GM12891 (cell line): ENCODE measurements around the gene VCL.

Source experiments
- DNase-seq: peaks from one replicate; pipeline ENCODE4 v3.0.0; 2011; ENCODE audit warnings: low spot score; ENCODE audit not compliant: insufficient read length
- FAIRE-seq: peaks from 2 replicates; lab custom pipeline; 2011; peaks lifted over from hg19 to GRCh38; lab: Jason Lieb, UNC
- PAX5 ChIP-seq: IDR thresholded peaks from 2 replicates; pipeline ENCODE4 v1.6.1; 2011; ENCODE audit warnings: low read length, moderate library complexity, mild to moderate bottlenecking; ENCODE audit not compliant: insufficient read depth, severe bottlenecking
- POLR2A ChIP-seq: IDR thresholded peaks from 2 replicates; pipeline ENCODE4 v1.6.1; 2011; ENCODE audit warnings: low read depth, low read length, control low read depth
- POLR2AphosphoS5 ChIP-seq: IDR thresholded peaks from 2 replicates; pipeline ENCODE4 v1.6.1; 2011; ENCODE audit warnings: low read depth, low read length, control low read depth
- POU2F2 ChIP-seq: IDR thresholded peaks from 2 replicates; pipeline ENCODE4 v1.6.1; 2011; ENCODE audit warnings: low read depth, mild to moderate bottlenecking, control low read depth, low read length, moderate library complexity
- SPI1 ChIP-seq: IDR thresholded peaks from 2 replicates; pipeline ENCODE4 v1.6.1; 2011; ENCODE audit warnings: low read depth, low read length, control low read depth
- TAF1 ChIP-seq: IDR thresholded peaks from 2 replicates; pipeline ENCODE4 v1.6.1; 2011; ENCODE audit warnings: low read depth, low read length, control low read depth

The VCL gene

DNA sequence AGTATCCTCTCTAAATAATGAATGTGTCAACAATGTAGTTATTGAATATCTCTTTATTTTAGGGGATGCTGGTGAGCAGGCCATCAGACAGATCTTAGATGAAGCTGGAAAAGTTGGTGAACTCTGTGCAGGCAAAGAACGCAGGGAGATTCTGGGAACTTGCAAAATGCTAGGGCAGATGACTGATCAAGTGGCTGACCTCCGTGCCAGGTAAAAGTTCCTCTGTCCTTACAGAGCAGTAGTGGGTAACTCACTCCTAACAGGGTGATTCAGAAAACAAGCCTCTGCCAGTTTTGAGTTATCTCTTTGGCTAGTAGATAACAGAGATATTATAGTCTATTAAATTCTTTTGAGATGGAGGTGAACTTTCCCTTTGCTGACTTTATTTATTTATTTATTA is 85.4 kb downstream of the VCL start:
- no peak for FAIRE-seq
- no peak for TF ChIP-seq POLR2AphosphoS5
- TF ChIP-seq SPI1, result no peak
- TF ChIP-seq POU2F2, result no peak
- no peak for TF ChIP-seq TAF1
- no peak for TF ChIP-seq PAX5
- no peak for TF ChIP-seq POLR2A

DNA sequence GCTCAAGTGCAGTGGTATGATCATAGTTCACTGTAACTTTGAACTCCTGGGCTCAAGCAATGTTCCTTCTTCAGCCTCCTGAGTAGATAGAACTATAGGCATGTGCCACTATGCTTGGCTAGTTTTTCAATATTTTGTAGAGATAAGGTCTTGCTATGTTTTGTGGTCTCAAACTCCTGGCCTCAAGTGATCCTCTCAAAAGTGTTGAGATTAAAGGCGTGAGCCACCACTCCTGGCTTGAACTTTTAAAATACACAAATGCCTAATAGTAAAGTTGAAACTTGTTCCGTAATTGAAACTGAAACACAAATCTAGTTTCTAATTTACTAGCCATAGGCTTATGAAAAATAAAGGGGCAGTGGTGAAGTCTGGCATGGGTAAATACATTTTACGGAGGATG is 87.0 kb downstream of the VCL start:
- peak; percentile 58 for FAIRE-seq

More for the DNA sequence above, 85.4 kb downstream of the VCL start:
- DNase-seq, result no peak

DNA sequence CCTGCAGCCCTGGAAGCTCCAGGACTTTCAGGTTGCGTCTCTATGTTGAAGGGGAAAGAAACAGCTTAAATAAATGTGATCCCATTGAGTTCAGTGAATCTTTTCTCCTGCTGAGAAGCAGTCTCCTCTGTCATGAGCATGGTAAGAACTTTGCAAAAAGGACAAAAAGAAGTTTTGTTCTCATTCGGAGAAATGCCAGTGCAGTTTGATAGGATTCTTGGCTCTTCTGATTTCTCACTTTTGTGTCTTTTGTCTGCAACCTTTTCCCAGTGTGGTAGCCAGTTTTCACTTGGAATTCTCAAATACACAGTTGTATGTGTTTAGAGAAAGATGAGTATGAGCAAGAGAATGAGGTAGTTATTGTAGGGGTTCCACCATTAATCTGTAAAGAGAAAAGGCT is 88.4 kb downstream of the VCL start:
- DNase-seq (no peak), FAIRE-seq (no peak)
- TF ChIP-seq POLR2AphosphoS5, result no peak
- TF ChIP-seq SPI1, result no peak
- TF ChIP-seq PAX5, result no peak
- TF ChIP-seq TAF1, result no peak
- no peak for TF ChIP-seq POU2F2
- TF ChIP-seq POLR2A, result no peak

More for the DNA sequence above, 87.0 kb downstream of the VCL start:
- TF ChIP-seq POLR2AphosphoS5, result no peak
- no peak for TF ChIP-seq TAF1
- TF ChIP-seq PAX5, result no peak
- no peak for TF ChIP-seq SPI1
- TF ChIP-seq POU2F2, result no peak
- no peak for TF ChIP-seq POLR2A
- no peak for DNase-seq

DNA sequence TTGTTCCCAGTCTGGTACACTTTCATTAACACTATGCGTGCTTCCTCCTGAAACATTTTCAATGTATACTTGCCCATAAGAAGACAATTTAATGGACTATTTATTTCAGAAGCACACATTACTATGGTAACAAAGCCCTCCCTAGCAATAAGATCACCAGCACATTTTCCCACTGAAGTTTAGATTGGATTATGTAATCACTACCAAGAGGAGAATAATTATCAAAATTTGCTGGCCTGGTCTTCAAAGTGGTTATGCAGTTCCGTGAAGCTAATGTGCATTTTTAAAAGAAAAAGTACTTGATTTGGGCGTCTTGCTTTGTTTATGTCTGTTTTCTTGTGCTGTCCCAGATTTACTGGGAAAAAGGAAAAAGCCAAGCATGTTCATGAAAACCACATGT is 90.8 kb downstream of the VCL start:
- no peak for FAIRE-seq
- no peak for TF ChIP-seq SPI1
- no peak for TF ChIP-seq POLR2A
- TF ChIP-seq TAF1, result no peak
- no peak for TF ChIP-seq POLR2AphosphoS5
- TF ChIP-seq PAX5, result no peak
- no peak for TF ChIP-seq POU2F2
- no peak for DNase-seq

DNA sequence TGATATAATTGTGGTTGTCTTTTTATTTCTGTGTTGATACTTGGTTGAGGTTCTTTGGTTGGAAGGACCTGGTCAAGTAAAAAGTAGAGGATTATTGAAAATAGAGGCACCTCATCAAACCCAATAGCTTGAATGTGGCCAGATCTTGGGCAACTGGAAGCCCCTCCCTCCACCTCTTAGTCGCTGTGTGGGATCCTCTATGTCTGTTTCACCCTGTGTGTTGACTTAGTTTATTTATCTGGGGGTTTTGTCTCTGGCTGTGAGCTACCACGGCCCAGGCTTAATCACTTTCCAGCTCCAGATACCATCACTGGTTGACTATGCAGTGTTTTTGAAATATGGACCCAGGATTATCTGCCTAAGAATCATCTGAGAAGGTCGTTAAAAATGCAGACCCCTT is 94.5 kb downstream of the VCL start:
- FAIRE-seq, result no peak
- no peak for TF ChIP-seq PAX5
- no peak for TF ChIP-seq SPI1
- TF ChIP-seq POLR2A, result no peak
- no peak for TF ChIP-seq POLR2AphosphoS5
- TF ChIP-seq TAF1, result no peak
- no peak for TF ChIP-seq POU2F2
- DNase-seq, result no peak

DNA sequence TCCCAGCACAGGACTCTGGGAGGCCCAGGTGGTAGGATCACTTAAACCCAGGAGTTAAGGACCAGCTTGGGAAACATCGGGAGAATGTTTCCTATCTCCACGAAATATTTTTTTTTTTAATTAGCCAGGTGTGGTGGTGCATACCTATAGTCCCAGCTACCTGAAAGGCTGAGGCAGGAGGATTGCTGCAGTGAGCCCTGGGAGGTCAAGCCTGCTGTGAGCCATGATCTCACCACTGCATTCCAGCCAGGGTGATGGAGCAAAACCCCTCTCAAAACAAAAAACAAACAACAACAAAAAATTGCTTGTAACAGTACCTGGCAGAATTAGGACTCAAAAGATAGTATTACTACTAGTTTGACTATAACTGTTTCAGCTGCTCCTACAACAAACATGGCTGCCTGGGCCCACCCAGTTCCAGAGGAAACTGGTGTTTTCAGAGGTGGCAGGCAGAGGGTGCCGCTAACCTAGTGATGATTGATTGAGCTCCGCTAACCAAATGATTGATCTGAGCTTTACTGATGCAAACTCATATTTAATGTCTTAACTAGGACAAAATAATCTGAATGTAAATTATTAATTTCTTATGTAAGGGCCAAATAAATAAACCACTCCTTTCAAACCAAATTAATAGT is 95.7 kb downstream of the VCL start:
- FAIRE-seq (no peak), DNase-seq (no peak)
- TF ChIP-seq POU2F2 (no peak), PAX5 (no peak), POLR2AphosphoS5 (no peak), SPI1 (no peak), TAF1 (no peak), POLR2A (no peak)

DNA sequence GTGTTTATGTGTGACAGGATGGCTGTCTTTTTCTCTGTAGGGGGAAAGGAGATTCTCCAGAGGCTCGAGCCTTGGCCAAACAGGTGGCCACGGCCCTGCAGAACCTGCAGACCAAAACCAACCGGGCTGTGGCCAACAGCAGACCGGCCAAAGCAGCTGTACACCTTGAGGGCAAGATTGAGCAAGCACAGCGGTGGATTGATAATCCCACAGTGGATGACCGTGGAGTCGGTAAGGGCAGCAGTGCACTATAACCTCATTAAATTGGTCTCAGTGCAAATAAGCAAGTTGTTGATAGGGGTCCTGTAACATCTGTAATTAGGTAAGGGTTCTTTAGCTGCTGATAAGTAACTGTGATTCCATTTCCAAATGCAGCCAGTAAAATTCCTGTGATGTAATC is 96.3 kb downstream of the VCL start:
- no peak for TF ChIP-seq POLR2A
- no peak for TF ChIP-seq POU2F2
- TF ChIP-seq TAF1, result no peak
- TF ChIP-seq PAX5, result no peak
- no peak for TF ChIP-seq SPI1
- no peak for TF ChIP-seq POLR2AphosphoS5
- no peak for FAIRE-seq
- DNase-seq, result no peak

DNA sequence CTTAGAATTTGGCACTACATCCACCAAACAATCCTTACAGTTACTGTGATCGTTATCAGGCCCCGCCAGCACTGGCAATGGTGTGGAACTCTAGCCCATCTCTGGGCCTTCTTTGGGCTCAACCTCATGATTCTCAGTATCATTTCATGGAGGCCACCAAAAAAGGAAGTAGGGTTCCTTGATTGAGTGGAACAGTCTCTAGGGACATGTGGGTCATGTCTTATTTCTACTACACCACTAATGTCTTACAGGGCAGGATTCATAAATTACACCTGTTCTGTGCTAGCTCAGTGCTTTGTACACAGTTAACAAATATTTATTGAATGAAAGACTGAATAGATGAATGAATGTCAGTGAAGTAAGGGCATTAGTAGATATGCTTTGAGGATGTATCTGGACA is 98.9 kb downstream of the VCL start:
- peak; percentile 33 for DNase-seq
- peak; percentile 83 for TF ChIP-seq SPI1
- TF ChIP-seq POLR2AphosphoS5, result no peak
- no peak for TF ChIP-seq POLR2A
- peak; percentile 69 for FAIRE-seq

DNA sequence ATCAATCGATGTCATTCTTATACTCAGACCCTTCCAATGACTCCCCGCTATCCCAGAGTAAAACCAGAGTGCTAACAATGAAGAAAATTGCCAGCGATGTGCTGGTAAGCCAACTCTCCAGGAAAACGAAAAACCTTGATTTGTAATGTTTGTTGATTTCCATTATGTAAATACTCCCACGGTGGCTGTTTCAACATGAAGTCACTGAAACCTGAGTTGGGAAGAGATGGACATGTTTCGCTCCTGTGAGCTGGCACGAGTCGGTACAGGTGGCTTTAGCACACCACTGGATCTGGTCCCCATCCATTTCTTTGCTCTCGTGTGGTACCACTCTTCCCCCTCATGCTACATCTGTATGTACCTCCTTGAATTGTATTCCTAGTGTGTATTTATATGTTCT is 99.9 kb downstream of the VCL start:
- DNase-seq, result no peak
- FAIRE-seq, result no peak
- TF ChIP-seq POLR2AphosphoS5 (no peak), POU2F2 (no peak), TAF1 (no peak), PAX5 (no peak)

DNA sequence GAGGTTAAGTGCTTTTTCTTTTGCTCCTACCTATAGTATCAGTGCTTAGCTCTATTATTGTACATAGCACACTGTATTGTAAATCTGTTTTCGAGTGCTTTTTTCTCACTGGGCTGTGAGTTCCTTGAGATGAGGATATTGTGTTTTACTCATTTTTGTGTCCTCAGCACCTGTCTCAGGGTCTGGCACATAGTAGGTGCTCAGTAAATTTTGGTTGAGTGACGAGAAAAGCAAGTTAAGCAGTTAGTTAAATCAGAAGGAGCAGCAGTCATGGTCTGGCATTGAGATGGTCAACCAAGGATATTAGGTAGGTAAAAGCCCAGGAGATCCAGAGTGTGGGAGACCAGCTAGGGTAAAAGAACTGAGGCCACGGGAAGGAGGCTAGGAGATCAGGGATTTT is 101.5 kb downstream of the VCL start:
- DNase-seq (no peak), FAIRE-seq (no peak)
- TF ChIP-seq TAF1 (no peak), PAX5 (no peak), POLR2AphosphoS5 (no peak), SPI1 (no peak), POLR2A (no peak), POU2F2 (no peak)

DNA sequence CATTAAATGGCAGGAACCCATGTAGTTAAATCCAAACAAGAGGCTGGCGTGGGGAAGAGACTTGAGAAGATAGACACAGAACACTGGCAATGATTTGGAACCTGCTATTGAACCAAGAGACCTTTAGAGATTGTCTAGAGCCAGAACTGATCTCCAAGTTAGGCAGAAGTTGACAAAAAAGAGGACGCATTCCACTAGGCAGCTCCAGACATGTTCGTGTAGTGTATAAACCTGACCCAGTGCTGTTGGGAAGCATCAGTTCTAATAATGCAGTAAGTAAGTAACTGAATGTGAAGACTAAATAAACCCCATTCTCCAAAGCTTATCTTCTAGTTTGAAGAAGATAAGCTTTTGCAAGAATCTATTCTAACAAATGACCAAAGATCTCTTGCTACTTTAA is 101.9 kb downstream of the VCL start:
- DNase-seq, result no peak
- FAIRE-seq, result no peak
- TF ChIP-seq POLR2AphosphoS5 (no peak), POU2F2 (no peak), PAX5 (no peak), TAF1 (no peak), SPI1 (no peak), POLR2A (no peak)
